Gastroesophageal sphincter (tissue), 3 donors: ENCODE measurements around the gene RNF19B.

Experiments
- EP300 ChIP-seq: sonication (generic); formaldehyde crosslinking; IDR thresholded peaks from one replicate; pipeline ENCODE4 v1.6.1; 2017; ENCODE audit warnings: antibody characterized with exemption, mild to moderate bottlenecking
- POLR2A ChIP-seq, 2 donors: fragments of 450-650 bp; IDR thresholded peaks; one replicate each; pipeline ENCODE4 v1.6.1; 2017; ENCODE audit warnings: antibody characterized with exemption in 2 of 2, mild to moderate bottlenecking in 2 of 2, moderate library complexity in 1 of 2
- TF ChIP-seq, protein P1 (sequence below), 4 experiments: fragments of 200-600 bp in 2 of 4; fragments of 450-650 bp in 2 of 4; sonication (generic) in 1 of 4; IDR thresholded peaks; one replicate each; pipeline ENCODE4 v1.5.1; 2017 to 2019; ENCODE audit warnings: antibody characterized with exemption in 4 of 4, mild to moderate bottlenecking in 2 of 4, moderate library complexity in 2 of 4

DNA sequence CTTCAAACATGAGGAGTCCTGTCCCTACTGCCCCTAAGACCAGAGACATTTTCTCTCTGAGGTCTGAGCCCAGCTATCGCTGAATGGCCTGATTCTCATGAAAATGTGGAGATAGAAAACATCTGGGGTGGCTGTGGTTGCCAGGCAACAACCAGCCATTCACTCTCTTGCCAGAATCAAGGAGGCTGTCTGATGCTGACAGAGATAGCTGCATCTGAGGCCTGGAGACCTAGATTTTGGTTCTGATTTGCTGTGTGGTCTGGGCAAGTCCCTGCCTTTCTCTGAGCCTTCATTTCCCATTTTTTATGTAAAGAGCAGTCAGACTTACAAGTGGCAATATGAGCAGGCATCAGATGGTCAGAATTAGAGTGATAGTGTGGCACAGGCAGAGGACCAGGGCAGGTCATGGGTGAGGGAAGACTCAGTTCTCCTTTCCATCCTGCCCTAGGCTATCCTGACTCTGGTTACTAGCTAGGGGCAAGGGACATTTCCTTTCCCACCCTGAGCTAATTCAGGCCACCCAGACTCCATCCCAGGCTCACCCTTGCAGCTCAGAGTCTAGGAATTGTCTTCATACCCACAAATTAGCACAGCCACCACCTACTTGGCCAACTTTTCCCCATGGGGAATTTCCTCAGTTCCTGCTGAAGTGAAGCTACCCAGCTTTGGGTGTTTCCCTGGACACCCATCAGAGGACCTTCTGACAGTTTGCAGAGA lies 20.0 kb upstream of the RNF19B start:
- TF ChIP-seq POLR2A (IDR thresholded peaks at IDR 0.05) (no peak), EP300 (no peak)
- TF ChIP-seq, protein P1, sequence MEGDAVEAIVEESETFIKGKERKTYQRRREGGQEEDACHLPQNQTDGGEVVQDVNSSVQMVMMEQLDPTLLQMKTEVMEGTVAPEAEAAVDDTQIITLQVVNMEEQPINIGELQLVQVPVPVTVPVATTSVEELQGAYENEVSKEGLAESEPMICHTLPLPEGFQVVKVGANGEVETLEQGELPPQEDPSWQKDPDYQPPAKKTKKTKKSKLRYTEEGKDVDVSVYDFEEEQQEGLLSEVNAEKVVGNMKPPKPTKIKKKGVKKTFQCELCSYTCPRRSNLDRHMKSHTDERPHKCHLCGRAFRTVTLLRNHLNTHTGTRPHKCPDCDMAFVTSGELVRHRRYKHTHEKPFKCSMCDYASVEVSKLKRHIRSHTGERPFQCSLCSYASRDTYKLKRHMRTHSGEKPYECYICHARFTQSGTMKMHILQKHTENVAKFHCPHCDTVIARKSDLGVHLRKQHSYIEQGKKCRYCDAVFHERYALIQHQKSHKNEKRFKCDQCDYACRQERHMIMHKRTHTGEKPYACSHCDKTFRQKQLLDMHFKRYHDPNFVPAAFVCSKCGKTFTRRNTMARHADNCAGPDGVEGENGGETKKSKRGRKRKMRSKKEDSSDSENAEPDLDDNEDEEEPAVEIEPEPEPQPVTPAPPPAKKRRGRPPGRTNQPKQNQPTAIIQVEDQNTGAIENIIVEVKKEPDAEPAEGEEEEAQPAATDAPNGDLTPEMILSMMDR (IDR thresholded peaks at IDR 0.05), result no peak
